Activated CD8-positive, alpha-beta memory T cell treated with anti-CD3 and anti-CD28 coated beads, Interleukin-2, amount 50 U/mL, for 48 hours (primary cell): ENCODE measurements around the gene EEF1G.
A peak's percentile ranks its signal among the peaks of the same experiment; 100 is the strongest.
"Not testable (repeated sequence)": the region's sequence is repeated elsewhere in the genome, so short reads cannot be mapped to it uniquely, and the experiment has no call there.

Source experiments
- DNase-seq: peaks from one replicate; pipeline ENCODE4 v3.0.0-alpha.2; 2020

EEF1G gene, protein sequence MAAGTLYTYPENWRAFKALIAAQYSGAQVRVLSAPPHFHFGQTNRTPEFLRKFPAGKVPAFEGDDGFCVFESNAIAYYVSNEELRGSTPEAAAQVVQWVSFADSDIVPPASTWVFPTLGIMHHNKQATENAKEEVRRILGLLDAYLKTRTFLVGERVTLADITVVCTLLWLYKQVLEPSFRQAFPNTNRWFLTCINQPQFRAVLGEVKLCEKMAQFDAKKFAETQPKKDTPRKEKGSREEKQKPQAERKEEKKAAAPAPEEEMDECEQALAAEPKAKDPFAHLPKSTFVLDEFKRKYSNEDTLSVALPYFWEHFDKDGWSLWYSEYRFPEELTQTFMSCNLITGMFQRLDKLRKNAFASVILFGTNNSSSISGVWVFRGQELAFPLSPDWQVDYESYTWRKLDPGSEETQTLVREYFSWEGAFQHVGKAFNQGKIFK

DNA sequence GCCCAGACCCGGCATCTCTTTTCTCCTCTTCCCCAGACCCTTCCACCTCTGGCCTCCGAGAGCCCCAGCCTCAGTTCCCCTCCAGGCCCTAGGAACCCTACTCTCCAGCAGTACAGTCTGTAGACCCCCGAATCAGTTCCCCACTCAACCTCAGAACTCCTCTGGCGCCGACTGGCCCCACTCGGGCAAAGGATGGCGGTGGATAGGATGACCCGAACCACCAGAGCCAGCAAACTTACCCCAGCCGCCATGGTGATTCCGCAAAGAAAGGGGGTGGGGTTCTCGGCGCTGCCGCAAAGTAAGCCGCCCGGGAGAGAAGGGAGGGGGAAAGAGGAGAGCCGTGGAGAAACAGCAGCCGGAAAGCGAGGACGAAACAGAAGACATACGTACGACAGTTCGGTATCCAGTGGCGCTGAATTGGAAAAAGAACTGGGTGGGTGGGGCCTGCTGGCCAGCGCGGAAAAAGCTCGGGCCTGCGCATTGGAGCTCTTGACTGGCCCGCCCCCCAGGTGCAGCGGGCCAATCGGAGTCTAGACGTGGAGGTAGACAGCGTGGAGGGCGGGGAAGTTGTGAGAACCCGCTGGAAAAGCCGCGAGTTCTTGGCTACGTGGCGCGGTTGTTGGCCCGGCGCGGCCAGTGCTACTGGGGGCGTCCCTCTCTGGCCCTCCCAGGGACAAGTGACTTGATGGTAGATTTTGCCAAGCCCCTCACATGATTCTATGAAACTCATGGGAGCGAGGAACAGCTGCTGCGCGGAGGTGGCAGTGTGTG, at the start of gene EEF1G:
Gene EEF1G (minus strand): TSS at position 300 of the 771 bp plus-strand sequence. CDS start 49 bp downstream, at position 251.
- DNase-seq, result peak; percentile 95

GRCh38 chr11:62622476-62623089, 48.9 kb upstream of the EEF1G start:
- DNase-seq, result no peak

DNA sequence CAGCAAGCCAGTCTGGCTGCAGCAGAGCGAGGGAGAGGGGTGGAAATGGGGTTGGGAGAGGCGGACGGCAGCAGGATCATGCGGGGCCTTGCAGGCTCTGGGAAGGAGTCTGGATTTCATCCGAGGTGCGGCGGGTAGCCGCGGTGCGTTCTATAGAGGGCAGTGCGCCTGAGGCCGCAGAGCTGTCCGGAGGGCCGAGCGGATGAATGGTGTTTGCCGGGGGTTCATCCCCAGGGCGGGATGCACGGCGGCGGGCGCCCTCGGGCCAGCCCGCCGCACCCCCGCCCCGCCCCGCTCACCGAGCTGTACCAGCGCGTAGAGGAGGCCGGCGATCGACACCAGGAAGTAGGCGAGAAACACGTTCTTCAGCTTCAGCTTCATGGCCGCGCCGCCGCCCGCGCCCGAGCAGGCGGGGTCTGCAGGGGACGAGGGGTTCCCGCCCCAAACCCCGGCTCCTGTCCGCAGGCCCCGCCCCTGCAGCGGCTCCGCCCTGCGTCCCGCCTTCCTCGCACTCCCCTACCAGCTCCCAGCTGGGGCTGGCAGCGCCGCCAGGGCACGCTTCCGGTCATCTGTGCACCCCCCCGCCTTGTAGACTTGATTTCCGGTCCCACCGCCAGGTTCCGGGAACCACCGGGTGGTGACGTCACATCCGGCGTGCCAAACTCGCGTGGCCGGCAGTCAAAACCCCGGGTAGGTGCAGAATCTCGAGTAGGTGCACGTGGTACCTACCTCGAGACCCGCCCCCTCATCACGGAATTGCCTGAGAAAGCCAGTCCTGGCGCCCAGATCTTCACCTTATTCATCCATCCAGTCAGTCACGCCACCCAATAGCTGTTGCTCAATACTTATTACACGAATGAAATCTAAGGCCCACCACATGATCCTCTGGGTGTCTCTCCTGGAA, 48.1 kb upstream of the EEF1G start, which contains the start of gene B3GAT3:
Gene B3GAT3 (minus strand): TSS at position 420 of the 904 bp plus-strand sequence. CDS start 39 bp downstream, at position 381.
- DNase-seq, result peak; percentile 98

DNA sequence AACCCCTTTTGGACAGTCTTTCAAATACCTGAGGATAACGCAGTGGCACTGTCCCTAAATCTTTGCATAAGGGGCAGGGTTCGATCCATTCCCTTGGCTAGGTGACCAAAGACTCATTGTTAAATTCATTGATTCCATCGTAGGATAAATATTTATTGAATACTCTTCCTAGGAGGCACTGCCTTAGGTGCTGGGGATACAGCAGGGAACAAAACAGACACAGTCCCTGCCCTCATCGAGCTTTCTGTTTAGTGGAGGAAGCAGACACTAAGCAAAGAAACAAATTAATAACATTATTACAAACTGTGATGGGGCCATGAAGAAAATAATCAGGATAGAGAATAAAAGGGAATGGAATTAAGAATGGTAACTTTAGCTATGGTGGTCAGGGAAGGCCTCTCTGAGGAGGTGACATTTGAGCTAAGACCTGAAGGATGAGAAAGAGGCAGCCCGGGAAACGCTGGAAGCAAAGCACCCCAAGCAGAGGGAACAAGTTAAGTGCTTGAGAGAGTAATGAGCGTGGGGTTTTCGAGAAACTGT, 47.4 kb upstream of the EEF1G start:
- DNase-seq, result no peak

GRCh38 chr11:62616957-62617356, 43.3 kb upstream of the EEF1G start:
- not testable (repeated sequence) for DNase-seq

- DNase-seq, result no peak
Observed at GRCh38 chr11:62615521-62615920, 41.8 kb upstream of the EEF1G start.

DNA sequence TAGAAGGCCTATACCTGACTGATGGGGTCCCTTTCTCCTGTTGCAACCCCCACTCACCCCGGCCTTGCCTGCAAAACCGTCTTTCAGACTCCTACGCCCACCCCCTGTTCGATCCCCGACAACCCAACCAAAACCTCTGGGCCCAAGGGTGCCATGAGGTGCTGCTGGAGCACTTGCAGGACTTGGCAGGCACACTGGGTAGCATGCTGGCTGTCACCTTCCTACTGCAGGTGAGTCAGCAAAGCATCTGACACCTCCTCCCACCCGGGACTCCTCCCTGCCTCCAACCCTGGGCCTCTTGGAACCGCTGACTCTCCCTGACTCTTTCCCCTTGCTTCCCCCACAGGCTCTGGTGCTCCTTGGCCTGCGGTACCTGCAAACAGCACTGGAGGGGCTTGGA, 40.6 kb upstream of the EEF1G start:
- DNase-seq, result peak; percentile 71

- DNase-seq, result no peak
Observed at GRCh38 chr11:62613291-62613778, 39.6 kb upstream of the EEF1G start.

GRCh38 chr11:62612366-62613290, 38.9 kb upstream of the EEF1G start, which contains the start of the genes EML3 and ROM1:
EML3 (minus strand) TSS chr11:62612775; CDS start chr11:62612457, 318 bp downstream.
ROM1 (plus strand) TSS chr11:62613257; CDS start chr11:62613282, 25 bp downstream.
- DNase-seq, result peak; percentile 96

- DNase-seq, result peak; percentile 80
Observed at GRCh38 chr11:62611705-62612365, 38.1 kb upstream of the EEF1G start.

- no peak for DNase-seq
Observed at GRCh38 chr11:62610814-62611704, 37.4 kb upstream of the EEF1G start.

GRCh38 chr11:62610403-62610802, 36.7 kb upstream of the EEF1G start:
- no peak for DNase-seq

DNA sequence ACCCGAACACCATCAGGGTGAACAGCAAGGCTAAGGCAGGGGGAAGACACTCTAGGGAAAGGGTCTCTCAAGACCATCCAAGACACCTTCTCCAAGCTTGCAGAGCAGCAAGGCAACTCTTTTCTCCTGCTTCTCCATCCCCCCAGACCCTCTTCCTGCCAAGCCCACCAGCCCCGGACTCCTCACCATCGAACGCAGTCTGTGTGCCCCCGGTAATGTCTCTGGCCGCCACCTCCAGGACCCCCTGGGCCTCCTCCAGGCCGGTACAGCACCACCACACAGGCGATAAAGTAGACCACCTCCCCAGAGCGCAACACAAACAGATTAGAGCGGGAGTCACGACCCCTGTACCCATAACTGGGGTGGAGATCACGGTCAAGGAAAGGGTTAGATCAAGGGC, 35.1 kb upstream of the EEF1G start:
- DNase-seq, result no peak

- DNase-seq, result no peak
Observed at GRCh38 chr11:62607714-62608113, 34.0 kb upstream of the EEF1G start.

DNA sequence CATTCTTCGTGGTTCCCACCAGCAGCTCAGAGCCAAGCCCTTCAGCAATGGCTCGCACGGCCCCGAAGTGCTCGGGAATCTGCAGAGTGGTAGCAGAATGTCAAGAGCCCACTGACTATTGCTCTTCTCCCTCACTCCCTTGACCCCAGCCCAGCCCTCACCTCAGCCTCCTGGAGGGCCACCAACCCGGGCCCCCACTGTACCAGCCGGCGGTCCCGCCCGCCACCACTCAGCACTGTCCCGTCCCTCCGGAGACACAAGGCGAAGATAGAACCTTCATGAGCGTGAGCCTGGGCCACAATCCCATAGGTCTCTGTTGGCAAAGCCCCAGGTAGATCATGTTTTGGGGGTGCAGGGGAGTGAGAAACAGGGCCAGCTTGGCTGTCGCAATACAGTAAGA, 32.2 kb upstream of the EEF1G start:
- no peak for DNase-seq

DNA sequence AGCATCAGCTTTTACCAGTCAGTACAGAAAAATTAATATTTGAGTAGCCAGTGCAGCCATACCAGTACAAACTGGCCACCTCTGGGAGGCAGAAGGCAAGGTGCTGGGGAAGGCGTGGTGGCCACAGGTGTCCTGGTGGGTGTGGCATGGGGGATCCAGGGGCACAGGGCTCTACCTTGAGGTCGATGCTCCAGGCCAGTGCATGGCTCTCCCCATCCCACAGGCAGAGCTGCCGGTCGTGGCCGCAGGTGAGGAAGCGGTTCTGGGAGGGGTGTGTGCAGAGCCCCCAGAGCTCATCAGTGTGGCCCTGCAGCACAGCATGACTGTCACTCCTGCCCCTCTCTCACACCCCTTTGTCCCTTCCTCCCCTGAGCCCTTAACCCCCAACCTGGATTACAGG, 31.8 kb upstream of the EEF1G start:
- no peak for DNase-seq

- no peak for DNase-seq
Observed at GRCh38 chr11:62604460-62605120, 30.9 kb upstream of the EEF1G start.

DNA sequence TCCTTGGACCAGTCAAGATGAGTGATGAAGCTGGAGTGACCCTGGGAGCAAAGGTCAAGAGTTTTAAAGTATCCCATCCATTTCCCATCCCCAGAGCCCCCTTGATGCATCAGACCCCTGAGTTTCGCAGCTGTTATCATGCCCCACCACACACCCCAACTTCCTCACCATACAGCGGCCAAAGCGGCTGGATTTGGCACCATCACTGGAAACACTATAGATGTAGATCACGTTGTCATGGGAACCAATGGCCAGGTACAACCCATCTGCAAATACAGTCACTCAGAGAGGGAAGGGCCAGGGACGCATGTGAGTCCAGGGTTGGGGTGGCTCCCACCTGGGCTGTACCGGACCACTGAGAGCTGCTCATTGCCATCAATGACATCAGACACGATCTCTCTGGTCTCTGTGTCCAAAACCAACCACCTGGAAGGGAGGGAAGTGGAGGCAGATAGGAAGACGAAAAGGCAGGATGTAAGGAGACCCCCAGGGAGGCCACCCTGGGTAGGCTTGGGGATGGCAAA, 30.1 kb upstream of the EEF1G start:
- DNase-seq, result no peak
